Neural cell (in vitro differentiated cells): ENCODE data around the gene SLC6A18. TPM values are rescaled to one million over a fixed set of nuclear protein-coding genes. Genes with fewer than 3 reads are reported as not detected.

Experiments
- H2AFZ ChIP-seq: fragments of 200-600, 300-800 bp; sonication (generic), shearing (Covaris generic); 2 replicates; pipeline ENCODE4 v1.6.0; 2014; ENCODE audit warnings: low read depth, mild to moderate bottlenecking, antibody characterized with exemption, low read length, moderate library complexity
- H3F3A ChIP-seq: fragments of 200-600 bp; shearing (Covaris generic); 2 replicates; pipeline ENCODE4 v1.6.1; 2016; ENCODE audit warnings: mild to moderate bottlenecking, moderate library complexity, mixed read lengths, antibody characterized with exemption, low read length; ENCODE audit not compliant: insufficient read depth, poor library complexity, severe bottlenecking
- H3K27ac ChIP-seq: fragments of 200-600, 300-800 bp; sonication (generic), shearing (Covaris generic); 2 replicates; pipeline ENCODE4 v1.5.1; 2014; ENCODE audit warnings: mild to moderate bottlenecking, low read length, moderate library complexity
- H3K27me3 ChIP-seq: fragments of 300-800, 200-600 bp; sonication (generic), shearing (Covaris generic); 2 replicates; pipeline ENCODE4 v1.6.0; 2014; ENCODE audit warnings: mild to moderate bottlenecking, low read depth, low read length, moderate library complexity; ENCODE audit not compliant: insufficient read depth
- H3K36me3 ChIP-seq: fragments of 300-800, 200-600 bp; sonication (generic), shearing (Covaris generic); 2 replicates; pipeline ENCODE4 v1.5.1; 2014; ENCODE audit warnings: mild to moderate bottlenecking, antibody characterized with exemption, low read length, moderate library complexity; ENCODE audit not compliant: insufficient read depth
- H3K4me2 ChIP-seq: fragments of 300-800, 200-600 bp; sonication (generic), shearing (Covaris generic); 2 replicates; pipeline ENCODE4 v1.6.0; 2014; ENCODE audit warnings: mild to moderate bottlenecking, low read length
- H3K4me3 ChIP-seq: fragments of 300-800, 200-600 bp; sonication (generic), shearing (Covaris generic); 2 replicates; pipeline ENCODE4 v1.5.1; 2014; ENCODE audit warnings: mild to moderate bottlenecking, low read length, moderate library complexity
- H3K79me2 ChIP-seq: fragments of 200-600 bp; shearing (Covaris generic); replicated peaks from 2 replicates; pipeline ENCODE4 v1.6.0; 2014; ENCODE audit warnings: mild to moderate bottlenecking, low read length, moderate library complexity; ENCODE audit not compliant: insufficient read depth
- H3K9ac ChIP-seq: fragments of 300-800, 200-600 bp; sonication (generic), shearing (Covaris generic); 2 replicates; pipeline ENCODE4 v1.6.1; 2016; ENCODE audit warnings: mild to moderate bottlenecking, low read length, mixed read lengths
- H3K9me2 ChIP-seq: fragments of 200-600 bp; shearing (Covaris generic); 2 replicates; pipeline ENCODE4 v1.6.1; 2016; ENCODE audit warnings: mild to moderate bottlenecking, low read length, mixed read lengths; ENCODE audit not compliant: insufficient read depth
- H3K9me3 ChIP-seq: fragments of 200-600, 300-800 bp; sonication (generic), shearing (Covaris generic); 2 replicates; pipeline ENCODE4 v1.6.1; 2016; ENCODE audit warnings: mild to moderate bottlenecking, mixed run types, low read length, moderate library complexity, mixed read lengths
- H4K20me1 ChIP-seq: fragments of 200-600 bp; shearing (Covaris generic); 2 replicates; pipeline ENCODE4 v1.6.1; 2016; ENCODE audit warnings: mild to moderate bottlenecking, mixed run types; ENCODE audit not compliant: insufficient read depth
- CTCF ChIP-seq: fragments of 450-650 bp; IDR thresholded peaks from 2 replicates; pipeline ENCODE4 v1.5.1; 2014; ENCODE audit warnings: antibody characterized with exemption, mild to moderate bottlenecking, moderate library complexity; ENCODE audit not compliant: poor library complexity, severe bottlenecking
- EP300 ChIP-seq: fragments of 450-650 bp; conservative IDR thresholded peaks from 2 replicates; pipeline ENCODE4 v1.6.1; 2014; ENCODE audit warnings: antibody characterized with exemption, mild to moderate bottlenecking, moderate library complexity; ENCODE audit not compliant: poor library complexity, severe bottlenecking
- EZH2 ChIP-seq: fragments of 200-600, 300-800 bp; shearing (Covaris generic), sonication (generic); IDR thresholded peaks from 2 replicates; pipeline ENCODE4 v1.6.1; 2014; ENCODE audit warnings: antibody characterized with exemption, low read length, borderline replicate concordance, mild to moderate bottlenecking; ENCODE audit not compliant: insufficient read depth, poor library complexity, severe bottlenecking
- MXI1 ChIP-seq: fragments of 450-650 bp; conservative IDR thresholded peaks from 2 replicates; pipeline ENCODE4 v1.6.1; 2014; ENCODE audit warnings: antibody characterized with exemption, mild to moderate bottlenecking; ENCODE audit not compliant: poor library complexity, severe bottlenecking
- POLR2AphosphoS5 ChIP-seq: IDR thresholded peaks from 2 replicates; pipeline ENCODE4 v1.6.1; 2012
- RAD21 ChIP-seq: fragments of 450-650 bp; conservative IDR thresholded peaks from 2 replicates; pipeline ENCODE4 v1.6.1; 2014; ENCODE audit warnings: antibody characterized with exemption, mild to moderate bottlenecking, moderate library complexity
- REST ChIP-seq: IDR thresholded peaks from 2 replicates; pipeline ENCODE4 v1.6.1; 2012; ENCODE audit warnings: borderline replicate concordance
- SMC3 ChIP-seq: fragments of 450-650 bp; conservative IDR thresholded peaks from 2 replicates; pipeline ENCODE4 v1.6.1; 2014; ENCODE audit warnings: antibody characterized with exemption, mild to moderate bottlenecking, moderate library complexity; ENCODE audit not compliant: poor library complexity
- TAF1 ChIP-seq: IDR thresholded peaks from 2 replicates; pipeline ENCODE4 v1.6.1; 2012; ENCODE audit warnings: low read depth
- polyA plus RNA-seq: library from polyadenylated mRNA; depleted of rRNA; stranded (reverse); fragments of >200 nt; gene quantifications from 2 replicates; pipeline ENCODE4 v1.2.3, GENCODE V29; 2014

Gene SLC6A18
- polyA plus RNA-seq, 1 donor from 2014 or later = not detected

- Histone ChIP-seq H3K9ac (no peak overlapping the region), H3K79me2 (no peaks in the 10 kb centered on the region), H3K9me3 (no peaks in the 10 kb centered on the region), H2AFZ (no peak overlapping the region), H3K27me3 (no peaks in the 10 kb centered on the region), H3F3A (no peaks in the 10 kb centered on the region), H3K27ac (no peak overlapping the region), H3K4me3 (no peak overlapping the region), H3K9me2 (no peaks in the 10 kb centered on the region), H3K36me3 (no peaks in the 10 kb centered on the region), H3K4me2 (no peak overlapping the region), H4K20me1 (no peaks in the 10 kb centered on the region)
- no peak for TF ChIP-seq POLR2AphosphoS5
- TF ChIP-seq RAD21 = no peak
- no peak for TF ChIP-seq REST
- TF ChIP-seq EZH2 = no peak
- no peak for TF ChIP-seq CTCF
- no peak for TF ChIP-seq SMC3
- TF ChIP-seq MXI1 = no peak
- TF ChIP-seq TAF1 = no peak
- no peak for TF ChIP-seq EP300
Measured at GRCh38 chr5:1193591-1193985, 31.6 kb upstream of the SLC6A18 start.

- Histone ChIP-seq H3K79me2 (no peaks in the 10 kb centered on the region), H3K4me3 (no peak overlapping the region), H3K9me3 (no peaks in the 10 kb centered on the region), H3K9me2 (no peaks in the 10 kb centered on the region), H3F3A (no peaks in the 10 kb centered on the region), H3K27me3 (no peaks in the 10 kb centered on the region), H3K4me2 (no peak overlapping the region), H2AFZ (no peak overlapping the region), H3K36me3 (no peaks in the 10 kb centered on the region), H3K9ac (no peak overlapping the region), H4K20me1 (no peaks in the 10 kb centered on the region), H3K27ac (no peak overlapping the region)
- TF ChIP-seq EZH2 = no peak
- TF ChIP-seq SMC3 = no peak
- no peak for TF ChIP-seq REST
- TF ChIP-seq CTCF = no peak
- no peak for TF ChIP-seq EP300
- no peak for TF ChIP-seq POLR2AphosphoS5
- TF ChIP-seq MXI1 = no peak
- TF ChIP-seq RAD21 = no peak
- TF ChIP-seq TAF1 = no peak
Measured at GRCh38 chr5:1194378-1194777, 30.8 kb upstream of the SLC6A18 start.
